Vagina (tissue), 2 donors: ENCODE measurements around the gene ELAC2.

ENCODE experiments used
- CTCF ChIP-seq, 3 experiments: fragments of 450-650 bp in 2 of 3; fragments of 200-600 bp in 1 of 3; sonication (generic) in 1 of 3; IDR thresholded peaks; one replicate each; pipeline ENCODE4 v1.5.1; 2017 to 2019; ENCODE audit warnings: antibody characterized with exemption in 3 of 3, mild to moderate bottlenecking in 2 of 3, moderate library complexity in 2 of 3
- POLR2A ChIP-seq, 2 donors: fragments of 450-650 bp; IDR thresholded peaks; one replicate each; pipeline ENCODE4 v1.6.1; 2017; ENCODE audit warnings: antibody characterized with exemption in 2 of 2, mild to moderate bottlenecking in 2 of 2, moderate library complexity in 2 of 2

GRCh38 chr17:13051915-13052314 lies 34.1 kb upstream of the ELAC2 start:
- TF ChIP-seq CTCF (IDR thresholded peaks at IDR 0.05): no peak
- no peak for TF ChIP-seq POLR2A (IDR thresholded peaks at IDR 0.05)
